Naive thymus-derived CD8-positive, alpha-beta T cell (primary cell): ENCODE measurements around the gene PGAM2. TPM values are rescaled to one million over a fixed set of nuclear protein-coding genes. Genes with fewer than 3 reads are reported as not detected.
"Not testable (repeated sequence)": the region's sequence is repeated elsewhere in the genome, so short reads cannot be mapped to it uniquely, and the experiment has no call there.

Experiments used
- ATAC-seq, 2 donors: fragments of 150-1000 bp; cut with Tn5 transposase in 1 of 2; sonication (Bioruptor Pico), chemical (Tn5 transposase) in 1 of 2; 1 replicate in 1 of 2; 2 replicates in 1 of 2; pipeline ENCODE4 v1.10.0; 2021; ENCODE audit warnings: mild to moderate bottlenecking in 2 of 2, moderate library complexity in 2 of 2
- POLR2A ChIA-PET: fragments of 350-600 bp; sonication (Branson Sonifier 250); formaldehyde crosslinking; loops from one replicate; lab custom pipeline; 2021; ENCODE audit warnings: antibody characterized with exemption; lab: Charles Lee
- DNase-seq, 10 donors: peaks; one replicate each; pipeline versions ENCODE4 v3.0.0 to v3.0.0-alpha.2; 2020 to 2022
- H3K27ac Mint-ChIP-seq, 10 donors: one replicate each; pipeline ENCODE4 v1.8.0; 2020 to 2022; ENCODE audit warnings: mild to moderate bottlenecking in 10 of 10, mixed read lengths in 10 of 10, moderate library complexity in 4 of 10, inconsistent platforms in 1 of 10
- H3K27me3 Mint-ChIP-seq, 5 donors: one replicate each; pipeline ENCODE4 v1.8.0; 2021 to 2022; ENCODE audit warnings: mixed read lengths in 5 of 5
- H3K36me3 Mint-ChIP-seq, 3 donors: one replicate each; pipeline ENCODE4 v1.8.0; 2020 to 2022; ENCODE audit warnings: mixed read lengths in 3 of 3, mild to moderate bottlenecking in 2 of 3, inconsistent platforms in 1 of 3
- H3K4me1 Mint-ChIP-seq, 4 donors: one replicate each; pipeline ENCODE4 v1.8.0; 2021 to 2022; ENCODE audit warnings: mixed read lengths in 4 of 4
- H3K4me3 Mint-ChIP-seq, 10 donors: one replicate each; pipeline ENCODE4 v1.8.0; 2020 to 2022; ENCODE audit warnings: mild to moderate bottlenecking in 10 of 10, mixed read lengths in 10 of 10, moderate library complexity in 6 of 10, inconsistent platforms in 1 of 10
- H3K9me3 Mint-ChIP-seq, 9 donors: one replicate each; pipeline ENCODE4 v1.8.0; 2020 to 2022; ENCODE audit warnings: mixed read lengths in 9 of 9, mild to moderate bottlenecking in 3 of 9, inconsistent platforms in 1 of 9, moderate library complexity in 1 of 9
- microRNA-seq: library from miRNA; unstranded; fragments of <30 nt; microRNA quantifications from one replicate; pipeline ENCODE4 v1.2.0, GENCODE V29; 2022; ENCODE audit warnings: borderline microRNAs expressed
- polyA plus RNA-seq, 3 donors: library from polyadenylated mRNA; unstranded; fragments of 300-500 nt; fragmentation: Illumina TruSeq; gene quantifications; one replicate each; pipeline ENCODE4 v1.2.3, GENCODE V29; 2021
- total RNA-seq, 8 experiments: library from RNA in 2 of 8; stranded (reverse) in 2 of 8; gene quantifications; one replicate each; pipeline ENCODE4 v1.2.3 and lab custom pipeline; 2021 to 2026

Gene PGAM2
- total and polyA plus RNA-seq, 5 experiments from 2014 or later = 3.3 to 3.9 TPM; not detected in 3

- not testable (repeated sequence) for H3K36me3 Mint-ChIP-seq, H3K27me3 Mint-ChIP-seq, DNase-seq, H3K9me3 Mint-ChIP-seq, ATAC-seq
- POLR2A ChIA-PET = interaction anchor here (0.9 to 2.3 kb wide), 5 partner anchors 24 to 181 kb away, joined by 3 to 9 read pairs (median 5); partner anchors contain the start of genes DBNL, PGAM2, POLM and YKT6
- Mint-ChIP-seq H3K4me3 (peak overlapping the region in 1 of 10 donors; percentile 79), H3K27ac (peak overlapping the region in 1 of 10 donors; percentile 60), H3K4me1 (peaks cover 3 to 20% (median 11%) of the 10 kb centered on the region in 4 donors)
Measured at GRCh38 chr7:44019825-44020224, 45.5 kb downstream of the PGAM2 start.

- Mint-ChIP-seq H3K4me1 (peaks cover 3 to 20% (median 12%) of the 10 kb centered on the region in 4 donors), H3K4me3 (peak overlapping the region; percentile 79 to 94 (median 88)), H3K27ac (peak overlapping the region; percentile 74 to 96 (median 94))
- H3K9me3 Mint-ChIP-seq, H3K27me3 Mint-ChIP-seq, H3K36me3 Mint-ChIP-seq: not testable (repeated sequence)
- POLR2A ChIA-PET = interaction anchor here (0.9 to 2.3 kb wide), 5 partner anchors 25 to 182 kb away, joined by 3 to 9 read pairs (median 5); partner anchors contain the start of genes DBNL, PGAM2, POLM and YKT6
- peak; percentile 89 to 92 for ATAC-seq
- peak; percentile 97 to 100 (median 99) for DNase-seq
Measured at GRCh38 chr7:44018857-44019807, 46.2 kb downstream of the PGAM2 start.

- H3K27me3 Mint-ChIP-seq, POLR2A ChIA-PET, ATAC-seq, DNase-seq, H3K27ac Mint-ChIP-seq, H3K9me3 Mint-ChIP-seq: not testable (repeated sequence)
- peaks cover 0 to 14% (median 8%) of the 10 kb centered on the region in 4 donors for H3K4me1 Mint-ChIP-seq
- H3K4me3 Mint-ChIP-seq = peak overlapping the region in 1 of 10 donors; percentile 36
- peaks cover 0 to 20% (median 0%) of the 10 kb centered on the region in 3 donors for H3K36me3 Mint-ChIP-seq
Measured at GRCh38 chr7:44015090-44015489, 50.3 kb downstream of the PGAM2 start.

Small RNA genes lying within 50 kb of the gene (microRNA-seq; reads per million reads assigned to microRNA genes)
- gene MIR6837 (1.0 reads per million), gene MIR6838 (1.7 reads per million)

Other genes with a start within 250 kb of the PGAM2 start
- gene MRPS24, start 196.1 kb downstream of the PGAM2 start, total RNA-seq = 10 to 100 TPM; 58.0 to 64.6 TPM
- 100 to 1,000 TPM; 133 to 152 (median 142) TPM for gene MRPS24, start 196.1 kb downstream of the PGAM2 start, polyA plus RNA-seq
- gene URGCP, start 159.0 kb downstream of the PGAM2 start, total RNA-seq = 10 to 100 TPM; 27.9 to 34.0 TPM
- gene URGCP, start 159.0 kb downstream of the PGAM2 start, polyA plus RNA-seq = 10 to 100 TPM; 20.1 to 34.2 (median 21.8) TPM
- 1 to 10 TPM; 6.7 to 7.0 TPM for gene UBE2D4, start 139.1 kb downstream of the PGAM2 start, total RNA-seq
- 10 to 100 TPM in 2 of 3 donors, 1 to 10 TPM in 1; 9.3 to 17.6 (median 10.8) TPM for gene UBE2D4, start 139.1 kb downstream of the PGAM2 start, polyA plus RNA-seq
- gene SPDYE1, start 67.7 kb downstream of the PGAM2 start, total RNA-seq = not detected
- gene SPDYE1, start 67.7 kb downstream of the PGAM2 start, polyA plus RNA-seq = under 1 TPM in 2 of 3 donors, not detected in 1; 0.12 to 0.14 TPM
- gene DBNL, start 20.9 kb downstream of the PGAM2 start, total RNA-seq = 100 to 1,000 TPM; 184 to 192 TPM
- gene DBNL, start 20.9 kb downstream of the PGAM2 start, polyA plus RNA-seq = 100 to 1,000 TPM; 180 to 222 (median 218) TPM
- 100 to 1,000 TPM in 1 of 2 experiments, 10 to 100 TPM in 1; 96.4 to 106 TPM for gene POLM, start 17.0 kb upstream of the PGAM2 start, total RNA-seq
- 10 to 100 TPM; 11.1 to 24.8 (median 15.0) TPM for gene POLM, start 17.0 kb upstream of the PGAM2 start, polyA plus RNA-seq
- gene AEBP1, start 38.8 kb upstream of the PGAM2 start, total RNA-seq = 10 to 100 TPM; 37.1 to 38.5 TPM
- 10 to 100 TPM in 1 of 3 donors, 1 to 10 TPM in 2; 2.4 to 10.4 (median 4.2) TPM for gene AEBP1, start 38.8 kb upstream of the PGAM2 start, polyA plus RNA-seq
- gene POLD2, start 58.0 kb upstream of the PGAM2 start, total RNA-seq = 10 to 100 TPM; 70.5 to 72.4 TPM
- 100 to 1,000 TPM in 1 of 3 donors, 10 to 100 TPM in 2; 64.3 to 102 (median 89.4) TPM for gene POLD2, start 58.0 kb upstream of the PGAM2 start, polyA plus RNA-seq
- gene MYL7, start 75.8 kb upstream of the PGAM2 start, total RNA-seq = not detected
- not detected for gene MYL7, start 75.8 kb upstream of the PGAM2 start, polyA plus RNA-seq
- 1 to 10 TPM in 1 of 2 experiments, under 1 TPM in 1; 0.58 to 1.2 TPM for gene GCK, start 123.9 kb upstream of the PGAM2 start, total RNA-seq
- gene GCK, start 123.9 kb upstream of the PGAM2 start, polyA plus RNA-seq = 1 to 10 TPM in 2 of 3 donors, under 1 TPM in 1; 0.62 to 4.8 (median 1.2) TPM
- gene YKT6, start 135.4 kb upstream of the PGAM2 start, total RNA-seq = 10 to 100 TPM; 64.8 to 66.7 TPM
- 10 to 100 TPM; 31.6 to 37.0 (median 34.2) TPM for gene YKT6, start 135.4 kb upstream of the PGAM2 start, polyA plus RNA-seq